ENCODE measurements around the gene TNK2. TPM values are rescaled to one million over a fixed set of nuclear protein-coding genes. Genes with fewer than 3 reads are reported as not detected.
"Not testable (repeated sequence)": the region's sequence is repeated elsewhere in the genome, so short reads cannot be mapped to it uniquely, and the experiment has no call there.

TNK2 gene
- total RNA-seq, 2 donors from 2014 or later = 55.1 to 78.1 TPM

- DNase-seq (ENCODE audit: low spot score in 2 of 2) (no peak), ATAC-seq (no peak)
- Mint-ChIP-seq H3K9me3 (no peaks in the 10 kb centered on the region), H3K36me3 (no peaks in the 10 kb centered on the region), H3K27ac (peak overlapping the region in 1 of 2 donors; percentile 50)
These were observed 37.4 kb downstream of the TNK2 start for GRCh38 chr3:195870937-195871336.

DNA sequence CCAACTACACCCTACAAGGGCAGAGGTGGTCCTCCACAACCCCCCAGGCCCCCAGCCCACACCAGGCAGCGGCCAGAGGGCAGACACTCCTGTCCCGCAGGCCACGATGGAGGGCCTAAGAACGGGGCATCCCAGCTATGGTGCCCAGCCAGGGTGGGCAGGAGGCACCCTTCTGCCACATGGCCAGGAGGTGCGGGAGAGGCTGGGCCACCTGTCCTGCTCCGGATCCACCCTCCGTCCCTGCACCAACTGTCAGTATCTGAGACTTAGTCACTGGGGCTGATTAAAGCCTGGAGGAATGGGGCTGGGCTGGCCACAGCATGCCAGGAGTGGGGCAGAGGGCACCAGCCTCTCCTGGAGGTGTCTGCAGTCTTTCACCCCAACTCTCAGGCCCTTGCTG, 37.9 kb downstream of the TNK2 start:
- Mint-ChIP-seq H3K36me3 (no peaks in the 10 kb centered on the region), H3K27ac (no peak overlapping the region), H3K9me3 (no peaks in the 10 kb centered on the region)
- no peak for DNase-seq (ENCODE audit: low spot score in 2 of 2)
- ATAC-seq = no peak

- DNase-seq (ENCODE audit: low spot score in 2 of 2) (no peak), ATAC-seq (no peak)
- H3K9me3 Mint-ChIP-seq = no peaks in the 10 kb centered on the region
- H3K27ac Mint-ChIP-seq = peak overlapping the region in 1 of 2 donors; percentile 62
- H3K36me3 Mint-ChIP-seq = no peaks in the 10 kb centered on the region
These were observed 38.8 kb downstream of the TNK2 start for GRCh38 chr3:195869413-195870001.

- DNase-seq (ENCODE audit: low spot score in 2 of 2) (no peak), ATAC-seq (no peak)
- Mint-ChIP-seq H3K36me3 (no peaks in the 10 kb centered on the region), H3K9me3 (no peaks in the 10 kb centered on the region), H3K27ac (no peak overlapping the region)
These were observed 39.4 kb downstream of the TNK2 start for GRCh38 chr3:195868866-195869412.

- Mint-ChIP-seq H3K9me3 (no peaks in the 10 kb centered on the region), H3K27ac (no peak overlapping the region), H3K36me3 (no peaks in the 10 kb centered on the region)
- ATAC-seq = no peak
- DNase-seq (ENCODE audit: low spot score in 2 of 2) = no peak
These were observed 40.0 kb downstream of the TNK2 start for GRCh38 chr3:195868336-195868865.

GRCh38 chr3:195867631-195868335, 40.6 kb downstream of the TNK2 start:
- no peaks in the 10 kb centered on the region for H3K36me3 Mint-ChIP-seq
- H3K27ac Mint-ChIP-seq = no peak overlapping the region
- H3K9me3 Mint-ChIP-seq = no peaks in the 10 kb centered on the region
- ATAC-seq (no peak), DNase-seq (ENCODE audit: low spot score in 2 of 2) (no peak)

- Mint-ChIP-seq H3K27ac (no peak overlapping the region), H3K9me3 (no peaks in the 10 kb centered on the region), H3K36me3 (no peaks in the 10 kb centered on the region)
- DNase-seq (ENCODE audit: low spot score in 2 of 2) (no peak), ATAC-seq (no peak)
These were observed 41.5 kb downstream of the TNK2 start for GRCh38 chr3:195866686-195867511.

DNA sequence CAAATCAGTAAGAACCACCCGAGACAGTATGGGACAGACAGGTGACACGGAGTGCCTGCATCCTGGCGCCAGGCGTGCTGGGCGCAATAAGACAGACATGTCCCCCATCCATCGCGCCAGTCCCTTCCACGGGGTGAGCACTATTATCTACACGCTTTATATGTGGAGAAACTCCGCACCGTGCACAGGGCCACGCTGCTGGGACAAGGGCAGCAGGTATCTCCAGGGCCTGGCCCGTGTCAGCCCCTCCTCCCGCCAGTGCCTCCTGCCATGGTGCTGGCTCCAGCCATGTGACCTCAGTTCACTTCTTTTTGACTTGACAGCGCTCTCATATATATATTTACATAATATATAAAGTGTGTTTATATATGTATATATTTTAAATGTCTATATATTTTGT, 42.6 kb downstream of the TNK2 start:
- no peaks in the 10 kb centered on the region for H3K36me3 Mint-ChIP-seq
- no peaks in the 10 kb centered on the region for H3K9me3 Mint-ChIP-seq
- H3K27ac Mint-ChIP-seq = no peak overlapping the region
- no peak for DNase-seq (ENCODE audit: low spot score in 2 of 2)
- no peak for ATAC-seq

GRCh38 chr3:195863121-195864061, 45.0 kb downstream of the TNK2 start:
- no peaks in the 10 kb centered on the region for H3K36me3 Mint-ChIP-seq
- no peaks in the 10 kb centered on the region for H3K9me3 Mint-ChIP-seq
- peak; percentile 80 to 91 for ATAC-seq
- peak; percentile 77 to 80 for DNase-seq (ENCODE audit: low spot score in 2 of 2)
- H3K27ac Mint-ChIP-seq = peak overlapping the region in 1 of 2 donors; percentile 77

- H3K36me3 Mint-ChIP-seq; H3K27ac Mint-ChIP-seq; H3K9me3 Mint-ChIP-seq; DNase-seq (ENCODE audit: low spot score in 2 of 2); ATAC-seq: not testable (repeated sequence)
These were observed 46.0 kb downstream of the TNK2 start for GRCh38 chr3:195862318-195862717.

GRCh38 chr3:195860456-195860855, 47.9 kb downstream of the TNK2 start:
- H3K9me3 Mint-ChIP-seq = no peaks in the 10 kb centered on the region
- DNase-seq (ENCODE audit: low spot score in 2 of 2) = no peak
- no peak for ATAC-seq
- no peaks in the 10 kb centered on the region for H3K36me3 Mint-ChIP-seq
- H3K27ac Mint-ChIP-seq = peak overlapping the region in 1 of 2 donors; percentile 72

- Mint-ChIP-seq H3K9me3 (no peaks in the 10 kb centered on the region), H3K36me3 (no peaks in the 10 kb centered on the region), H3K27ac (peak overlapping the region in 1 of 2 donors; percentile 72)
- DNase-seq (ENCODE audit: low spot score in 2 of 2) (no peak), ATAC-seq (no peak)
These were observed 48.4 kb downstream of the TNK2 start for GRCh38 chr3:195859846-195860411.

DNA sequence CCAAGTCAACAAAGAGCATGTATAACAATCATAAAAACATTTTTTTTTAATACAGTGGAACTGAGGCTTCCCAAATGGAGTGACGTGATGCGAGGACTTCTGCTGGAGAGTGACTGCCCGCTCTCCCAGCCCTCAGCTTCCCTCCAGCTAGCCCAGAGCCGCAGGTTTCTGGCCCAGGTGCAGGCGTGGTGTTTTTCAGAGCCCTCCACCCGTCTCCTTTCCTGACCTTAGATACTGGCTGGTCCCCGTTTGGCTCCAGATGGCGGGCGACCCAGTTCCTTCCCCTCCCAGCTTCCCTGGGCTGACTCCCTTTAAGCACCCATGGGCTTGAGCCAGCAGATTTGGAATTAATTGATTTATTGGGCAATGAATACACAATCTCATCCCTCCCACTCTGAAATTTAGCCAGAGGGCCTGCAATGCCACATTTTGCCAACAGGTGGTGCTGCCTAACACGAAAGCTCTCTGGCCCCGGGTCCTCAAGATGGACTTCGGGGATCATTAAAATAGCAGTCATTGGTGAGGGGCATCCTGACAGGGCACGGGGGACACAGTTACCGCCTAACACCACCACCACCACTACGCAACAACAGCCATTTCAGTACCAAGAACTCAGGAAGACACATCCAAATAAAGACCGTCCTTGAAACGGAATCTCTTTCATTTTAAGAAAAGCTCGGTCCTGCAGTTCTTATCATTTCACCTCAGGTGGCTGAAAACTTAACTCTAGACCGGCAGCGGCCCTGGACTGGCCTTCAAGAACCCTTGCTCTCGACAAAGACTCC, 49.1 kb downstream of the TNK2 start:
- ATAC-seq = peak; percentile 61 to 67
- Mint-ChIP-seq H3K9me3 (no peaks in the 10 kb centered on the region), H3K36me3 (no peaks in the 10 kb centered on the region), H3K27ac (peak overlapping the region in 1 of 2 donors; percentile 72)
- DNase-seq (ENCODE audit: low spot score in 2 of 2) = peak; percentile 75 to 89

GRCh38 chr3:195856410-195857084, 51.8 kb downstream of the TNK2 start:
- Mint-ChIP-seq H3K9me3 (no peaks in the 10 kb centered on the region), H3K36me3 (no peaks in the 10 kb centered on the region), H3K27ac (no peak overlapping the region)
- ATAC-seq = no peak
- no peak for DNase-seq (ENCODE audit: low spot score in 2 of 2)
